MCF 10A (cell line): Measurements from ENCODE around the gene PAFAH1B2. TPM values are rescaled to one million over a fixed set of nuclear protein-coding genes. Genes with fewer than 3 reads are reported as not detected.

Experiments
- BruUV-seq: library from RNA; stranded (reverse); fragments of 400-500 nt; replicated peaks from 2 replicates; lab custom pipeline; 2021; lab: Mats Ljungman, UMichigan
- CTCF ChIA-PET: fragments of 300-600 bp; sonication (Branson Sonifier 250); formaldehyde crosslinking; extraction: SDS; loops from one replicate; lab custom pipeline; 2021; ENCODE audit warnings: antibody characterized with exemption, inconsistent platforms; lab: Yijun Ruan, JAX
- POLR2A ChIA-PET: fragments of 300-600, 350-650 bp; sonication (Branson Sonifier 250); formaldehyde crosslinking; extraction: SDS; loops from one replicate; lab custom pipeline; 2020; ENCODE audit warnings: antibody characterized with exemption, inconsistent platforms; lab: Yijun Ruan, JAX
- DNase-seq: peaks from one replicate; pipeline ENCODE4 v3.0.0-alpha.2; 2018; ENCODE audit not compliant: unreplicated experiment
- H3K27ac Mint-ChIP-seq: one replicate; pipeline ENCODE4 v1.8.0; 2022; ENCODE audit warnings: mild to moderate bottlenecking, low read depth, mixed read lengths; ENCODE audit not compliant: unreplicated experiment
- H3K27me3 Mint-ChIP-seq: one replicate; pipeline ENCODE4 v1.8.0; 2022; ENCODE audit warnings: mixed read lengths; ENCODE audit not compliant: insufficient read depth, unreplicated experiment
- H3K36me3 Mint-ChIP-seq: one replicate; pipeline ENCODE4 v1.8.0; 2022; ENCODE audit warnings: mild to moderate bottlenecking, moderate library complexity, mixed read lengths; ENCODE audit not compliant: insufficient read depth, unreplicated experiment
- H3K4me1 Mint-ChIP-seq: one replicate; pipeline ENCODE4 v1.8.0; 2022; ENCODE audit warnings: mixed read lengths; ENCODE audit not compliant: insufficient read depth, unreplicated experiment
- H3K4me3 Mint-ChIP-seq: one replicate; pipeline ENCODE4 v1.8.0; 2022; ENCODE audit warnings: mild to moderate bottlenecking, moderate library complexity, mixed read lengths; ENCODE audit not compliant: unreplicated experiment
- H3K9me3 Mint-ChIP-seq: one replicate; pipeline ENCODE4 v1.8.0; 2022; ENCODE audit warnings: mixed read lengths; ENCODE audit not compliant: unreplicated experiment
- intact Hi-C: fragments of 100-400 bp; cut with micrococcal nuclease; formaldehyde crosslinking; loops from 2 replicates; pipeline ENCODE4 v1.14.1; 2022
- total RNA-seq: library from RNA; stranded (reverse); gene quantifications from 2 replicates; pipeline ENCODE4 v1.2.3, GENCODE V29; 2022
- TF ChIP-seq, protein P1 (sequence below): fragments of 200-600 bp; IDR thresholded peaks from one replicate; pipeline ENCODE4 v1.8.0; 2022; ENCODE audit warnings: antibody characterized with exemption, mild to moderate bottlenecking; ENCODE audit not compliant: unreplicated experiment

PAFAH1B2 gene
- total RNA-seq, 1 experiment from 2014 or later: 146 TPM

DNA sequence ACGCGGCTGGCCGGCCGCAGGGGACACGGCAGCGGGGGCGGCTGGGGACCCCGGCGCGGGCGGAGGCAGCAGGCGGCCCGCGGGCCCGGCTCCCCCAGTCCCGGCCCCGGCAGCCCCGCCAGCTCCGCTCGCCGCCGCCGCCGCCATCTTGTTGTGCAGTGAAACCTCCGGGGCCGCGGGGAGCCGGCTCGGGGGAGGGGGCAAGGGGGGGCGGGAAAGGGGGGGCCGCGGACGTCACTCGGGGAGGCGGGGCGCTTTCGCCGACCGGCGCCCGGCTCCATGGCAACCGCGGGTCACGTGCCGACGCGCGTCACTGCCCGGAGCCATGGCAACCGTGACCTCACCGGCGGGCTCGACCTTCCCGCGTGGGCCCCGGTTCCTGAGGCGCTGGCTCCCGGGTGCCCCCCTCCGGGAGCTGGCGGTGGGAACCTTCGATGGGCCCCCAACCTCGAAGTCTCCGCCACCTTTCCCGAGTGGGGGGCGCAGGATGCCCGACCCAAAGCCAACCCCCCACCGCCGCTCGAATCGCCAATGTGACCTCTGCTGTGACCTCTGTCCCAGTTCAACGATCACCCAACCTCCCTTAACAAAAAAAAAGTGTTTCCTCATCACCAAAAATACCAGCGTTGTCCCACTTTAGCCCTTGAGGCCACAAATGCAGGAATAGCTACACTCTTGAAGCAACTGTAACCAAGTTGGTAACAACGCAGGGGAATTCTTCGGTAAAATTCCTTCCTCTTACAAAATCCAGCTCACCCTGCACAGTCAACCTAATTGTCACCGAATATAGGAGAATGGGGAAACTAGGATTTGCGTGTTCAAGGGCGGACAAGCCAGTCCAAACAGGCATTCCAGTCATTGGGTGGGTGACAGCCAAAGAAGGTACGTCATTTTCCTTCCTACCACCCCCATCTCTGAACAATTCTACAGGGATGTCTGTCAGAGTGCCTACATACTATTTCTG is 45.5 kb upstream of the PAFAH1B2 start, which contains the start of gene SIK3:
Gene SIK3, minus strand, starts transcription at position 160 of the 964 bp plus-strand sequence. Its CDS starts 13 bp downstream, at position 147.
- Mint-ChIP-seq H3K4me1 (peaks cover 44% of the 10 kb centered on the region), H3K27me3 (no peaks in the 10 kb centered on the region), H3K36me3 (peaks cover 13% of the 10 kb centered on the region), H3K4me3 (peak within 1 kb of the TSS; percentile 85), H3K9me3 (no peaks in the 10 kb centered on the region), H3K27ac (peak within 1 kb of the TSS; percentile 100)
- TSS peak; percentile 97 for BruUV-seq
- TF ChIP-seq, protein P1, sequence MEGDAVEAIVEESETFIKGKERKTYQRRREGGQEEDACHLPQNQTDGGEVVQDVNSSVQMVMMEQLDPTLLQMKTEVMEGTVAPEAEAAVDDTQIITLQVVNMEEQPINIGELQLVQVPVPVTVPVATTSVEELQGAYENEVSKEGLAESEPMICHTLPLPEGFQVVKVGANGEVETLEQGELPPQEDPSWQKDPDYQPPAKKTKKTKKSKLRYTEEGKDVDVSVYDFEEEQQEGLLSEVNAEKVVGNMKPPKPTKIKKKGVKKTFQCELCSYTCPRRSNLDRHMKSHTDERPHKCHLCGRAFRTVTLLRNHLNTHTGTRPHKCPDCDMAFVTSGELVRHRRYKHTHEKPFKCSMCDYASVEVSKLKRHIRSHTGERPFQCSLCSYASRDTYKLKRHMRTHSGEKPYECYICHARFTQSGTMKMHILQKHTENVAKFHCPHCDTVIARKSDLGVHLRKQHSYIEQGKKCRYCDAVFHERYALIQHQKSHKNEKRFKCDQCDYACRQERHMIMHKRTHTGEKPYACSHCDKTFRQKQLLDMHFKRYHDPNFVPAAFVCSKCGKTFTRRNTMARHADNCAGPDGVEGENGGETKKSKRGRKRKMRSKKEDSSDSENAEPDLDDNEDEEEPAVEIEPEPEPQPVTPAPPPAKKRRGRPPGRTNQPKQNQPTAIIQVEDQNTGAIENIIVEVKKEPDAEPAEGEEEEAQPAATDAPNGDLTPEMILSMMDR: peak; percentile 44
- POLR2A ChIA-PET: interaction anchor here (0.6 to 5.9 kb wide), 38 partner anchors 9 to 354 kb away, joined by 3 to 87 read pairs (median 4); partner anchors contain the start of genes BUD13, PAFAH1B2 and ZPR1
- peak; percentile 89 for DNase-seq
- intact Hi-C loops: loop anchor here (2.0 to 10.0 kb wide), 3 partner anchors 86 to 218 kb away; no protein-coding TSS in a partner anchor
- CTCF ChIA-PET: interaction anchor here (0.6 to 5.1 kb wide), 11 partner anchors 9 to 222 kb away, joined by 3 to 35 read pairs (median 4); no protein-coding TSS in a partner anchor

DNA sequence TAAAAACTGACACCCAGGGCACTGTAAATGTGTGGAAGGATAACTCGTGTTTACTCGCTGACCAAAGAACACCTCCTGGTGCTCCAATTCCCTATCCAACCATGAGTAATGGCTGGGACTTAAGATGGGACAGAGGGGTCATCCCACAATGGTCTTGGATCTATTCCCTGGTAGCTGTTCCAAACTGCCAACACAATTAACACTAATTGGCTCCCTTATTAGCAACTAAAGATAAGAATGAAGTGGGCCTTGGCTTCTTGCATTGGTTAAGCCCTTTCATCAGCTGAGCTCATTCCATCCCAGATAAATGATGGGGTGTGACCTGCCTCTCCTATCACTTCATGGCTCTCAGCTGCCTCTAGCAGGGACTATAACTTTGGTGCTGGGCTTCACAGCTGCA is 44.4 kb upstream of the PAFAH1B2 start:
- CTCF ChIA-PET: interaction anchor here (0.7 to 5.1 kb wide), 6 partner anchors 32 to 372 kb away, joined by 3 to 35 read pairs (median 4); no protein-coding TSS in a partner anchor
- POLR2A ChIA-PET: interaction anchor here (0.7 to 5.9 kb wide), 11 partner anchors 10 to 355 kb away, joined by 3 to 87 read pairs (median 6); partner anchors contain the start of genes PAFAH1B2, SIDT2 and ZPR1
- TF ChIP-seq, protein P1: no peak
- Mint-ChIP-seq H3K9me3 (no peaks in the 10 kb centered on the region), H3K4me1 (peaks cover 41% of the 10 kb centered on the region), H3K27me3 (no peaks in the 10 kb centered on the region), H3K36me3 (peaks cover 13% of the 10 kb centered on the region), H3K27ac (peak overlapping the region; percentile 100), H3K4me3 (no peak overlapping the region)
- intact Hi-C loops: loop anchor here (2.0 to 10.0 kb wide), 3 partner anchors 87 to 219 kb away; no protein-coding TSS in a partner anchor
- DNase-seq: no peak
- no TSS peak for BruUV-seq

DNA sequence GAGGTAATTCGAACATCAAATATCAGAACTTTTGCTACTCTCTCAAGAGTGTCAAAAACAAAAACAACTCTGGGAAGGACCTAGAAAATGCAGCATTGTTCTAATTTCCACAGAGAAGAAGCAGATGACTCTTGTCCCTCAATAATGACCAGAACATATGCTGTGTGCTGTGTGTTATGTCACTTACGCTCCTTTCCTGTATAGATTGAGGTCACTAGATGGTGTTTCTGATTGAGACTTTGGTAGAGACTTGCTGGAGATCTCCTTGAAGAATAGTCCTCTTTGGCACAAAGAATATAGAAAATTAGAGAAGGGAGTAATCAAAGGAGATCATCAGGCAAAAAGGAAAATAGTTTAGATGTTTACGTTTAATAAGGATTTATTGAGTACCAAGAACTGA is 43.5 kb upstream of the PAFAH1B2 start:
- peaks cover 13% of the 10 kb centered on the region for H3K36me3 Mint-ChIP-seq
- H3K9me3 Mint-ChIP-seq: no peaks in the 10 kb centered on the region
- intact Hi-C loops: no loop called here
- no TSS peak for BruUV-seq
- ChIA-PET POLR2A (no interaction called here), CTCF (interaction anchor here (0.6 to 5.1 kb wide), 4 partner anchors 20 to 228 kb away, joined by 3 to 35 read pairs (median 4); no protein-coding TSS in a partner anchor)
- peaks cover 32% of the 10 kb centered on the region for H3K4me1 Mint-ChIP-seq
- H3K27ac Mint-ChIP-seq: no peak overlapping the region
- DNase-seq: no peak
- H3K4me3 Mint-ChIP-seq: no peak overlapping the region
- H3K27me3 Mint-ChIP-seq: no peaks in the 10 kb centered on the region
- TF ChIP-seq, protein P1: no peak
